ENCODE results near the gene SORCS1. TPM values are rescaled to one million over a fixed set of nuclear protein-coding genes. Genes with fewer than 3 reads are reported as not detected.

Gene SORCS1
- total and polyA plus RNA-seq, 9 donors: 0.05 to 2.4 (median 1.0) TPM

- DNase-seq: no peak
- Histone ChIP-seq H3K27me3 (no peaks in the 10 kb centered on the region), H3K4me3 (no peak overlapping the region), H3K4me1 (ENCODE audit: insufficient read depth) (no peaks in the 10 kb centered on the region), H3K9me3 (peaks cover 0 to 3% of the 10 kb centered on the region in 2 donors), H3K27ac (no peak overlapping the region), H3K36me3 (no peaks in the 10 kb centered on the region)
- TF ChIP-seq CTCF (IDR thresholded peaks at IDR 0.05): no peak
- no peak for TF ChIP-seq POLR2A (IDR thresholded peaks at IDR 0.05)
- TF ChIP-seq EP300 (IDR thresholded peaks at IDR 0.05): no peak
- intact Hi-C loops (cut with DNase I): no loop called here
- WGBS, 3 donors: 71 to 84% (median 75%) methylated on average over 6 of the region's 6 CpGs
Observed at GRCh38 chr10:106672517-106673175, 491.9 kb downstream of the SORCS1 start.

GRCh38 chr10:106661767-106662140, 502.8 kb downstream of the SORCS1 start:
- 77 to 84% (median 81%) methylated on average over 3 of the region's 3 CpGs for WGBS, 3 donors
- H3K9me3 ChIP-seq: no peaks in the 10 kb centered on the region
- intact Hi-C loops (cut with DNase I): no loop called here

GRCh38 chr10:106661133-106661766, 503.3 kb downstream of the SORCS1 start:
- H3K36me3 ChIP-seq: no peaks in the 10 kb centered on the region
- intact Hi-C loops (cut with DNase I): no loop called here
- no peak for DNase-seq
- H3K4me3 ChIP-seq: no peak overlapping the region
- no peaks in the 10 kb centered on the region for H3K27me3 ChIP-seq
- H3K9me3 ChIP-seq: no peaks in the 10 kb centered on the region
- TF ChIP-seq EP300 (IDR thresholded peaks at IDR 0.05) (no peak), POLR2A (IDR thresholded peaks at IDR 0.05) (no peak), CTCF (IDR thresholded peaks at IDR 0.05) (no peak)
- 52 to 59% (median 53%) methylated on average over 5 of the region's 5 CpGs for WGBS, 3 donors
- H3K4me1 ChIP-seq (ENCODE audit: insufficient read depth): no peaks in the 10 kb centered on the region
- H3K27ac ChIP-seq: no peak overlapping the region

More at GRCh38 chr10:106661767-106662140, 502.8 kb downstream of the SORCS1 start:
- H3K27ac ChIP-seq: no peak overlapping the region
- TF ChIP-seq EP300 (IDR thresholded peaks at IDR 0.05): no peak
- no peak for TF ChIP-seq CTCF (IDR thresholded peaks at IDR 0.05)
- TF ChIP-seq POLR2A (IDR thresholded peaks at IDR 0.05): no peak
- no peak overlapping the region for H3K4me3 ChIP-seq
- no peaks in the 10 kb centered on the region for H3K4me1 ChIP-seq (ENCODE audit: insufficient read depth)
- DNase-seq: no peak
- H3K27me3 ChIP-seq: no peaks in the 10 kb centered on the region
- no peaks in the 10 kb centered on the region for H3K36me3 ChIP-seq

GRCh38 chr10:106660550-106660949, 504.0 kb downstream of the SORCS1 start:
- intact Hi-C loops (cut with DNase I): no loop called here
- no peaks in the 10 kb centered on the region for H3K9me3 ChIP-seq
- WGBS, 3 donors: 47 to 63% (median 53%) methylated on average over 3 of the region's 3 CpGs
- no peak for DNase-seq
- H3K36me3 ChIP-seq: no peaks in the 10 kb centered on the region
- H3K4me3 ChIP-seq: no peak overlapping the region
- H3K27me3 ChIP-seq: no peaks in the 10 kb centered on the region
- no peaks in the 10 kb centered on the region for H3K4me1 ChIP-seq (ENCODE audit: insufficient read depth)
- TF ChIP-seq CTCF (IDR thresholded peaks at IDR 0.05): no peak
- TF ChIP-seq POLR2A (IDR thresholded peaks at IDR 0.05): no peak
- TF ChIP-seq EP300 (IDR thresholded peaks at IDR 0.05): no peak
- H3K27ac ChIP-seq: no peak overlapping the region

Data from ovary (tissue), 9 donors.